Endothelial cell of umbilical vein (primary cell): ENCODE measurements around the gene FAM3A. TPM values are rescaled to one million over a fixed set of nuclear protein-coding genes. Genes with fewer than 3 reads are reported as not detected.

Source experiments
- BruUV-seq: library from RNA; stranded (reverse); fragments of 400-500 nt; replicated peaks from 2 replicates; lab custom pipeline; 2021; lab: Mats Ljungman, UMichigan
- CTCF ChIA-PET: fragments of 300-600, 350-600 bp; sonication (Branson Sonifier 250); formaldehyde crosslinking; loops from one replicate; lab custom pipeline; 2021; ENCODE audit warnings: antibody characterized with exemption, inconsistent platforms; lab: Charles Lee
- POLR2A ChIA-PET: fragments of 300-600, 350-600 bp; sonication (Branson Sonifier 250); formaldehyde crosslinking; loops from one replicate; lab custom pipeline; 2021; ENCODE audit warnings: antibody characterized with exemption, inconsistent platforms; lab: Charles Lee
- DNase-seq: peaks from one replicate; pipeline ENCODE4 v3.0.0-alpha.2; 2011; ENCODE audit warnings: low read depth, low spot score
- FAIRE-seq: peaks from 2 replicates; lab custom pipeline; 2011; peaks lifted over from hg19 to GRCh38; lab: Jason Lieb, UNC
- H2AFZ ChIP-seq: 2 replicates; pipeline ENCODE4 v1.6.0; 2012; ENCODE audit warnings: low read depth, low read length, control low read depth, inconsistent platforms
- H3K27ac ChIP-seq: 2 replicates; pipeline ENCODE4 v1.5.1; 2011; ENCODE audit warnings: low read depth, mild to moderate bottlenecking, control low read depth, low read length, moderate library complexity; ENCODE audit not compliant: insufficient read depth
- H3K27me3 ChIP-seq, 2 experiments: 2 replicates each; pipeline versions ENCODE4 v1.6.0 to v1.6.1; 2011; ENCODE audit warnings: low read length in 2 of 2, mixed read lengths in 1 of 2; ENCODE audit not compliant: control insufficient read depth in 2 of 2, insufficient read depth in 2 of 2
- H3K36me3 ChIP-seq, 2 experiments: 2 replicates in 1 of 2; 3 replicates in 1 of 2; pipeline ENCODE4 v1.5.1; 2011; ENCODE audit warnings: low read length in 2 of 2, mild to moderate bottlenecking in 1 of 2, moderate library complexity in 1 of 2; ENCODE audit not compliant: control insufficient read depth in 2 of 2, insufficient read depth in 2 of 2; ENCODE audit errors: extremely low read depth in 1 of 2
- H3K4me1 ChIP-seq: 3 replicates; pipeline ENCODE4 v1.5.1; 2011; ENCODE audit warnings: mild to moderate bottlenecking, low read length; ENCODE audit not compliant: control insufficient read depth, insufficient read depth; ENCODE audit errors: extremely low read depth
- H3K4me2 ChIP-seq: 2 replicates; pipeline ENCODE4 v1.6.1; 2011; ENCODE audit warnings: low read length, control low read depth, mixed read lengths; ENCODE audit not compliant: insufficient read depth
- H3K4me3 ChIP-seq, 3 experiments: fragments of 200-600 bp in 1 of 3; sonication (generic), shearing (Covaris generic) in 1 of 3; replicated peaks in 1 of 3; 2 replicates each; pipeline ENCODE4 v1.5.1; 2011 to 2016; ENCODE audit warnings: control low read depth in 3 of 3, low read length in 3 of 3, mild to moderate bottlenecking in 2 of 3, inconsistent platforms in 1 of 3, low read depth in 1 of 3, moderate library complexity in 1 of 3; ENCODE audit not compliant: insufficient read depth in 1 of 3
- H3K79me2 ChIP-seq: 2 replicates; pipeline ENCODE4 v1.6.0; 2012; ENCODE audit warnings: low read length, inconsistent platforms; ENCODE audit not compliant: control insufficient read depth, insufficient read depth
- H3K9ac ChIP-seq: replicated peaks from 2 replicates; pipeline ENCODE3; 2011; ENCODE audit warnings: low read length, control low read depth; ENCODE audit not compliant: insufficient read depth; ENCODE audit errors: extremely low read depth
- H3K9me1 ChIP-seq: replicated peaks from 3 replicates; pipeline ENCODE4 v1.6.0; 2011; ENCODE audit warnings: mild to moderate bottlenecking, low read length; ENCODE audit not compliant: control insufficient read depth, insufficient read depth; ENCODE audit errors: extremely low read depth
- H3K9me3 ChIP-seq: replicated peaks from 2 replicates; pipeline ENCODE4 v1.5.1; 2012; ENCODE audit warnings: low read length, inconsistent platforms; ENCODE audit not compliant: control insufficient read depth, insufficient read depth
- H4K20me1 ChIP-seq: replicated peaks from 2 replicates; pipeline ENCODE3; 2011; ENCODE audit warnings: mild to moderate bottlenecking, low read length; ENCODE audit not compliant: control insufficient read depth, insufficient read depth; ENCODE audit errors: extremely low read depth
- CTCF ChIP-seq, 2 donors: IDR thresholded peaks; 1 replicate in 1 of 2; 2 replicates in 1 of 2; pipeline ENCODE4 v1.5.1; 2011; ENCODE audit warnings: low read length in 2 of 2, mild to moderate bottlenecking in 2 of 2, moderate library complexity in 2 of 2, control low read depth in 1 of 2, inconsistent platforms in 1 of 2, low read depth in 1 of 2; ENCODE audit not compliant: insufficient read depth in 1 of 2; ENCODE audit errors: extremely low read depth in 1 of 2
- EZH2 ChIP-seq: IDR thresholded peaks from 2 replicates; pipeline ENCODE4 v1.6.1; 2012; ENCODE audit warnings: borderline replicate concordance, low read depth, mild to moderate bottlenecking, moderate library complexity, low read length, inconsistent platforms; ENCODE audit not compliant: severe bottlenecking
- FOS ChIP-seq: IDR thresholded peaks from 2 replicates; pipeline ENCODE4 v1.6.1; 2011; ENCODE audit warnings: mild to moderate bottlenecking, low read length, moderate library complexity, borderline replicate concordance; ENCODE audit not compliant: insufficient read depth
- GATA2 ChIP-seq: IDR thresholded peaks from 2 replicates; pipeline ENCODE4 v1.7.0; 2011; ENCODE audit warnings: low read depth, mild to moderate bottlenecking, moderate library complexity, mixed read lengths, low read length; ENCODE audit not compliant: insufficient read length, insufficient read depth
- JUN ChIP-seq: IDR thresholded peaks from 2 replicates; pipeline ENCODE4 v1.6.1; 2011; ENCODE audit warnings: borderline replicate concordance, low read depth; ENCODE audit not compliant: insufficient read length, insufficient read depth
- MAX ChIP-seq: IDR thresholded peaks from 2 replicates; pipeline ENCODE4 v1.6.1; 2011; ENCODE audit not compliant: insufficient read depth, insufficient read length
- MYC ChIP-seq: IDR thresholded peaks from one replicate; pipeline ENCODE4 v1.6.1; 2011; ENCODE audit warnings: mild to moderate bottlenecking, low read depth, low read length
- POLR2A ChIP-seq: IDR thresholded peaks from 2 replicates; pipeline ENCODE4 v1.6.1; 2012; ENCODE audit warnings: low read depth, mild to moderate bottlenecking, control low read depth, low read length
- POLR2AphosphoS5 ChIP-seq: IDR thresholded peaks from 2 replicates; pipeline ENCODE4 v1.6.1; 2012; ENCODE audit warnings: low read depth, mild to moderate bottlenecking, control low read depth, low read length, moderate library complexity; ENCODE audit not compliant: insufficient read depth
- dilution Hi-C: fragments of 300-500 bp; cut with MboI; formaldehyde crosslinking; loops from one replicate; pipeline ENCODE4 v1.15.0; 2019; ENCODE audit warnings: low sequenced_read_pairs; ENCODE audit not compliant: extremely low pct_ligation_motif_present
- intact Hi-C: fragments of 100-400 bp; cut with micrococcal nuclease; formaldehyde crosslinking; loops from one replicate; pipeline ENCODE4 v1.10.0; 2022
- polyA plus RNA-seq, 4 experiments: library from polyadenylated mRNA; depleted of rRNA in 3 of 4; stranded (reverse) in 3 of 4; unstranded in 1 of 4; fragments of >200 nt; gene quantifications; 2 replicates each; pipeline versions ENCODE4 v1.2.1 to v1.2.3, GENCODE V29; 2011 to 2012; ENCODE audit warnings: missing spikeins in 1 of 4
- total RNA-seq: library from RNA; stranded (reverse); gene quantifications from 2 replicates; pipeline ENCODE4 v1.2.3, GENCODE V29; 2021

The FAM3A gene
- total and polyA plus RNA-seq, 2 donors (not counting 3 experiments of a cell fraction or from before 2014, with no cell fraction given): 32.0 to 42.9 TPM

GRCh38 chrX:154462396-154462795 is 53.6 kb downstream of the FAM3A start:
- Histone ChIP-seq H2AFZ (no peak overlapping the region), H3K9me1 (no peaks in the 10 kb centered on the region), H3K9me3 (no peaks in the 10 kb centered on the region), H3K4me3 (no peak overlapping the region), H3K36me3 (peaks cover 0 to 26% of the 10 kb centered on the region in 2 experiments), H3K27me3 (no peaks in the 10 kb centered on the region), H4K20me1 (no peaks in the 10 kb centered on the region), H3K79me2 (peaks cover 25% of the 10 kb centered on the region), H3K27ac (no peak overlapping the region), H3K4me2 (no peak overlapping the region), H3K9ac (no peak overlapping the region), H3K4me1 (peaks cover 7% of the 10 kb centered on the region)
- ChIA-PET CTCF (no interaction called here), POLR2A (no interaction called here)
- dilution Hi-C loops: no loop called here
- DNase-seq (no peak), FAIRE-seq (no peak)
- no TSS peak for BruUV-seq
- intact Hi-C loops: no loop called here
- TF ChIP-seq FOS (no peak), POLR2A (no peak), MAX (no peak), GATA2 (no peak), MYC (no peak), EZH2 (no peak), JUN (no peak), CTCF (IDR thresholded peaks at IDR 0.05; ENCODE audit: extremely low read depth in 1 of 2, insufficient read depth in 1 of 2, low read depth in 1 of 2, low read length in 2 of 2) (no peak), POLR2AphosphoS5 (no peak)
